Naive B cell (primary cell): ENCODE measurements around the gene EHD4. TPM values are rescaled to one million over a fixed set of nuclear protein-coding genes. Genes with fewer than 3 reads are reported as not detected.

ENCODE experiments used
- ATAC-seq, 2 donors: fragments of 150-1000 bp; cut with Tn5 transposase; 2 replicates each; pipeline ENCODE4 v1.10.0; 2021; ENCODE audit warnings: low read depth in 2 of 2, mild to moderate bottlenecking in 2 of 2, moderate library complexity in 2 of 2
- DNase-seq: peaks from one replicate; pipeline ENCODE4 v3.0.0; 2022
- H3K27ac Mint-ChIP-seq, 6 donors: one replicate each; pipeline ENCODE4 v1.8.0; 2020 to 2022; ENCODE audit warnings: mild to moderate bottlenecking in 6 of 6, mixed read lengths in 6 of 6, moderate library complexity in 5 of 6, inconsistent platforms in 2 of 6
- H3K27me3 Mint-ChIP-seq, 3 donors: one replicate each; pipeline ENCODE4 v1.8.0; 2021 to 2022; ENCODE audit warnings: mixed read lengths in 3 of 3, mild to moderate bottlenecking in 1 of 3
- H3K36me3 Mint-ChIP-seq, 2 donors: one replicate each; pipeline ENCODE4 v1.8.0; 2020 to 2022; ENCODE audit warnings: mixed read lengths in 2 of 2, inconsistent platforms in 1 of 2, mild to moderate bottlenecking in 1 of 2
- H3K4me1 Mint-ChIP-seq, 3 donors: one replicate each; pipeline ENCODE4 v1.8.0; 2020 to 2022; ENCODE audit warnings: mixed read lengths in 3 of 3, inconsistent platforms in 1 of 3, mild to moderate bottlenecking in 1 of 3, moderate library complexity in 1 of 3
- H3K4me3 Mint-ChIP-seq, 8 donors: one replicate each; pipeline ENCODE4 v1.8.0; 2020 to 2022; ENCODE audit warnings: mild to moderate bottlenecking in 8 of 8, mixed read lengths in 8 of 8, moderate library complexity in 8 of 8, inconsistent platforms in 2 of 8
- H3K9me3 Mint-ChIP-seq, 7 donors: one replicate each; pipeline ENCODE4 v1.8.0; 2020 to 2022; ENCODE audit warnings: mixed read lengths in 7 of 7, mild to moderate bottlenecking in 5 of 7, inconsistent platforms in 2 of 7, moderate library complexity in 1 of 7
- polyA plus RNA-seq, 6 donors: library from polyadenylated mRNA; unstranded; fragments of 300-500 nt; fragmentation: Illumina TruSeq; gene quantifications; one replicate each; pipeline ENCODE4 v1.2.3, GENCODE V29; 2021; ENCODE audit warnings: low read depth in 6 of 6

EHD4 gene
- polyA plus RNA-seq, 6 donors from 2014 or later: 4.1 to 9.2 (median 6.9) TPM

DNA sequence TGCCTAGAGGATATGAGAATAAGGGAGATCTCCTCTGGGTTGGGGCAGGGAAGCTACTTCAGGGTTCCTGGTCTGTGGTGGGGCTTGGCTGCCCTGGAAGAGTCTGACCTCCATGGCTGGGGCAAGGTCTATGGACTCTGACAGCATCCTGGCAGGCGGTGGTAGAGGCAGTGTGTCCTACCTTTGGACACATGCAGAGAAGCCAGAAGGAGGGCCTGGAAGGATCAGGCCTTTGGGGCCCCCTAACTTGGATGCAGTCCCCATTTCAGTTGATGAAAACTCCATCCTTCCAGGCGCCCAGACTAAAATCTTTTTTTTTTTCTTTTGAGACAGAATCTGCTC, 88.9 kb downstream of the EHD4 start:
- H3K4me1 Mint-ChIP-seq: peaks cover 25 to 40% (median 27%) of the 10 kb centered on the region in 3 donors
- DNase-seq: no peak
- no peaks in the 10 kb centered on the region for H3K36me3 Mint-ChIP-seq
- ATAC-seq: no peak
- H3K9me3 Mint-ChIP-seq: no peaks in the 10 kb centered on the region
- peaks cover 11 to 29% (median 29%) of the 10 kb centered on the region in 3 donors for H3K27me3 Mint-ChIP-seq
- H3K27ac Mint-ChIP-seq: peak overlapping the region in 1 of 6 donors; percentile 89
- H3K4me3 Mint-ChIP-seq: peak overlapping the region in 3 of 8 donors; percentile 41 to 51 (median 42)

DNA sequence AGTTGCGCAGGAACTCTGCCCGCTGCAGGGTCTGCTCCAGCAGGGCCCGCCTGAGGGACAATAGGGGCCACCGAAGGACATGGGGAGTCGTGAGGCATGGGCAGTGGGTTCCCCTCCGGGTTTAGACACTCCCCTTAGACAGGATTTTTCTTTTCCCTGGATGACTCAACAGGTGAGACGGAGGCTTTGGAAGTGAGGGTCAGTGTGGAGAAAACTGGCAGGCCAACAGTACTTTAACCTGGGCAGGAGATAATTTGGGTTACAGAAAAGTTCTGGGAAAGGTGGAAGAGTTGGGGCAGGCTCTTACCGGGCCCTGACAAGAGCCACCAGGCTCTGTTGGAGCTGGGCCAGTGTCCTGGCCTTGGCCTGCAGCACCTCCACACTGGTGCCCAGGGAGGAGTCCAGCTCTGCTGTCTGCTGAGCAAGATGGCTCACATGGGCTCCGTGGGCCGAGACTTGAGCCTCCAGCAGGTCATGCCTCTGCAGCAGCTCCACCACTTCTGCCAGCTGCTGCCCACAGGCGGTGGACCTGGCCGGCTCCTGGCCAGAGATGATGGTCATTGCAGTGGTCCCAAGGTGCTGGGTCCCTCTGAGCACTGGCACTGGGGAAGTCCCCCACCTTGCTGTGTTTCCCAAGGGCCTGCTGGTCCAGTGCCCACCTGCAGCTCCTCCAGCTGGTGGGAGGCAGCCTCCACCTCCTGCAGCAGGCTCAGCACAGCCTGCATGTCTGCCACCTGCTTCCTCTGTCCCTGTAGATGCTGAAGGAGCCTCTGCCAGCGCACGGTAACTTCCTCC, 89.5 kb downstream of the EHD4 start:
- Mint-ChIP-seq H3K36me3 (no peaks in the 10 kb centered on the region), H3K27me3 (peaks cover 11 to 29% (median 29%) of the 10 kb centered on the region in 3 donors), H3K9me3 (no peaks in the 10 kb centered on the region), H3K4me3 (peak overlapping the region in 5 of 8 donors; percentile 41 to 58 (median 51)), H3K27ac (peak overlapping the region in 2 of 6 donors; percentile 54 to 89), H3K4me1 (peaks cover 19 to 35% (median 27%) of the 10 kb centered on the region in 3 donors)
- peak; percentile 11 for DNase-seq
- peak; percentile 60 to 65 for ATAC-seq

DNA sequence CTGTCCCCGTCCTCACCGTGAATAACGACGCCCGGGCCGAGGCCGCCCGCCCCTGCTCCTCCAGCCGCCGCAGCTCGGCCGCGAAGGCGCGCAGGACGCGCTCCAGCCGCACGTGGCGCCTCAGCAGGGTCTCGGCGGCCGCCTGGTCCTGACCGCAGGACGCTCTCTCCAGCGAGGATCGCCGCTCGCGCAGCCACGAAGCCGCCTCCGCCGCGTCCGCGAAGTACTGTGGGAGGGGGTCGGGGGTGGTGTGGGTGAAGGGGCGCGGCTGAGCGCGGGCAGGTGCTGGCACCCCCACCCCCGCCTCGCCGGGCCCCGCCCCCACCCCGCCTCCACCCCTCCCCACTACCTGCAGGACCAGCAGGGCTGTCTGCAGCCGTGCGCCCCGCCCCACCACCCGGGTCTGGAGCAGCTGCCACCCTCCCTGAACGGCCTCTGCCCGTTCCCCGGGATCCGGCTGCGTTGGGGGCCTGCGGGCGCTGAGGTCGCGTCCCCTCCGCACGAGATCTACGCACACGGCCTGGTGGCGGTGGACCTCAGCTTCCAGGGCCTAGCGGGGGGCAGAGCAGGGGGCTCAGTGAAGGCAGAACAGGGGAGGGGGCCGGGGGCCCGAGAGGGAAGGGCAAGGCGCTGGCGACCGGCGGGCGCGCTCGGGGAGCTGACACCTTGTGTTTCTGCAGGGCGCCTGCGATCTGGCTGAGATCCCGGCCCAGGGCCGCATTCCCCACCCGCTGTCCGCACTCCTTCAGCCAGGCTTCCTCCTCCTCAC, 90.3 kb downstream of the EHD4 start:
- DNase-seq (no peak), ATAC-seq (peak; percentile 43 to 48)
- Mint-ChIP-seq H3K4me1 (peaks cover 13 to 27% (median 23%) of the 10 kb centered on the region in 3 donors), H3K27ac (peak overlapping the region in 1 of 6 donors; percentile 66), H3K4me3 (peak overlapping the region in 4 of 8 donors; percentile 42 to 61 (median 58)), H3K36me3 (no peaks in the 10 kb centered on the region), H3K27me3 (peaks cover 11 to 29% (median 29%) of the 10 kb centered on the region in 3 donors), H3K9me3 (no peaks in the 10 kb centered on the region)

DNA sequence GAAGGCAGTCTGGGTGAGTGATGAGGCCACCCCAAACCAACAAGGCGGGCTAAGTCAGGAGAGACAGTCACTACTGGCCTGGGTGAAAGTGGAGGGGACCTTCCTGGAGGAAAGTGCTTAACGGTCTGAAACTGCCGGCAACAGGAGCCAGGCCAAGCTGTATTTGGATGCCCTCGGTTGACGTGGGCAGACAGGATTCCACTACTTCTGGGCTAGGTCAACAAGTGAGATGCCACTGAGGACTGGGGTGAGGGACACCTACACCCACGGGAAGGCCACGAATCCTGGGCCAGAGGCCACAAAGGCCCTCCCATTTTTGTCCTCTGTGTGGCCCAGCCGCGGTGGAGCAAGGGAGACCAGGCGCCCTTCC, 90.8 kb downstream of the EHD4 start:
- peak overlapping the region in 7 of 8 donors; percentile 12 to 65 (median 40) for H3K4me3 Mint-ChIP-seq
- ATAC-seq (no peak), DNase-seq (no peak)
- H3K27ac Mint-ChIP-seq: peak overlapping the region in 3 of 6 donors; percentile 13 to 78 (median 67)
- peaks cover 13 to 23% (median 23%) of the 10 kb centered on the region in 3 donors for H3K4me1 Mint-ChIP-seq
- no peaks in the 10 kb centered on the region for H3K9me3 Mint-ChIP-seq
- H3K36me3 Mint-ChIP-seq: no peaks in the 10 kb centered on the region
- H3K27me3 Mint-ChIP-seq: peaks cover 11 to 29% (median 29%) of the 10 kb centered on the region in 3 donors

DNA sequence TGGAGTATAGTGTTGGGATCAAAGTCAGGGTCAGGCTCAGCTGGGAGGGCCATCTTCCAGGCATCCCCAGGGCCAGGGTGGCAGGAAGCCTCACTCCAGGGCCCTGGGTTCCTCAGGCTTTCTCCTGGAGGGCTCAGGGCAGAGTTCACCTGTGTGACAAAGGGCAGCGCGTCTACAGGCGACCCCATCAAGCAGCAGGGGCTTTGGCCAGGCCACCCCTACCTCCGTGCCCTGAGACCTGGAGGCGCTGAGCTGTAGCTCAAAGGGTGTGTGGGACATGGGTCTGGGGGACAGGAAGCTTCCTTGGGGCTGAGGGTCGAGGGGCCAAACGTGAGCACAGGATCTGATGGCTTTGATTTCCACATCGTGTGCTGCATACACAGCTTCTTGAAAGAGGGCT, 91.3 kb downstream of the EHD4 start:
- no peaks in the 10 kb centered on the region for H3K36me3 Mint-ChIP-seq
- H3K27me3 Mint-ChIP-seq: peaks cover 11 to 29% (median 29%) of the 10 kb centered on the region in 3 donors
- H3K27ac Mint-ChIP-seq: peak overlapping the region in 3 of 6 donors; percentile 13 to 78 (median 67)
- peaks cover 16 to 26% (median 25%) of the 10 kb centered on the region in 3 donors for H3K4me1 Mint-ChIP-seq
- ATAC-seq (no peak), DNase-seq (no peak)
- H3K9me3 Mint-ChIP-seq: no peaks in the 10 kb centered on the region
- peak overlapping the region in 6 of 8 donors; percentile 12 to 65 (median 50) for H3K4me3 Mint-ChIP-seq

DNA sequence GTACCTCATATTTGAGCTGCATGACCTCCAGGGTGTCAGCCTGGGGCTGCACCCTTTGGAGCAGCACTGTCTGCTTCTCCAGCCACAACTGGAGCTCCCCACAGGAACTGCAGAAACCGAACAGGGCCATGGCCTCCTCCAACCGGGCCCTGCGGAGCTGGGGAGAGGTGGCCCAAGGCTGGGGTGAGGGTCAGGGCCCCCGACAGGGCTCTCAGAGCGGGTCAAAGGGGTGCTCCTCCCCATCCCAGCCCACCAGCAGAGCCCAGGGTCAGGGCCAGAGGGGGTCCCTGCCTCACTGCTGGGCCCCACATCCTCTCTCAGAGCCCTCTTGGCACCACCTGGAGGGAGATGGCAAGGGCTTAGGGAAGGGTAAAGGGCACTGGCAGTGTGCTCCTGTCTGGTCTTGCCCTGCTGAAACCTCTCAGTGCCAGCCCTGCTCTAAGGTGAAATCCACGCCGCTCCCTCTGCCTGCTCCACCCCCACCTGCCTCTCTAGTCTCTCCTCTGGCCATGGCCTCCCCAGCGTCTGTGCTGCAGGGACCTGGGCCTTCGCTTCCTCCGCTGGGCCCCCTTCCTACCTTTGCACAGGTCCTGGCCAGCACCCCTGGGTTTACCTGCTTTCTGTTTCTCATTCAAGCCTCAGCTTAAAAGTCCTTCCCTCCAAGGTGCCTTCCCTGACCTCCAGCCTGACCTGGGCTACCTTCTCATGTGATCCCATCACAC, 92.0 kb downstream of the EHD4 start:
- Mint-ChIP-seq H3K9me3 (no peaks in the 10 kb centered on the region), H3K4me3 (peak overlapping the region in 1 of 8 donors; percentile 66), H3K4me1 (peaks cover 24 to 29% (median 25%) of the 10 kb centered on the region in 3 donors), H3K36me3 (no peaks in the 10 kb centered on the region), H3K27me3 (peaks cover 11 to 29% (median 29%) of the 10 kb centered on the region in 3 donors), H3K27ac (no peak overlapping the region)
- DNase-seq (no peak), ATAC-seq (no peak)

DNA sequence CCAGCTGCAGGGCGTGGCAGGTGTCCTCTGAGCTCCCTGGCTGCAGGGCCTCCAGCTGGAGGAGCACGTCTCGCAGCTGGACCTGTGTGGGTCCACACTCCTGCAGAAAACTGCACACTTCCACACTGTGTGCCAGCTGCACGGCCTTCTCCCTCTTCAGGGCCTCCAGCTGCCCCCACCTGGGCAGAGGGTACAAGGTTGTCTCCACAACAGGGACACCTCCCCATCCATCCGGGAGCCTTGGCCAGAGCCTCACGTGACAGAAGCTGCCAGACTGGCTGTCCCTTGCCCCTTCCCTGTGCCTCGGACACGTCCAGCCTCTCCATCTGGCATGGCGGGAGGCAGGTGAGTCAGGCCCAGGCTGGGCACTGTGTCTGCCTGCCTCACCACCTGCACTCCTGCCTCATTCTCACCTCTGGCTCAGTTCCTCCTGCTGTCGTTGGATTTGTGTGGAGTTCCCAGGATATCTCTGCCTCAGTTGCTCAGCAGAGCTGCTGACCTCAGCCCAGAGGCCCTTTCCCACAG, 93.0 kb downstream of the EHD4 start:
- DNase-seq: no peak
- no peaks in the 10 kb centered on the region for H3K36me3 Mint-ChIP-seq
- no peak for ATAC-seq
- no peaks in the 10 kb centered on the region for H3K9me3 Mint-ChIP-seq
- H3K27me3 Mint-ChIP-seq: peaks cover 11 to 31% (median 29%) of the 10 kb centered on the region in 3 donors
- H3K4me3 Mint-ChIP-seq: no peak overlapping the region
- H3K27ac Mint-ChIP-seq: peak overlapping the region in 2 of 6 donors; percentile 85 to 88
- peaks cover 22 to 31% (median 25%) of the 10 kb centered on the region in 3 donors for H3K4me1 Mint-ChIP-seq

DNA sequence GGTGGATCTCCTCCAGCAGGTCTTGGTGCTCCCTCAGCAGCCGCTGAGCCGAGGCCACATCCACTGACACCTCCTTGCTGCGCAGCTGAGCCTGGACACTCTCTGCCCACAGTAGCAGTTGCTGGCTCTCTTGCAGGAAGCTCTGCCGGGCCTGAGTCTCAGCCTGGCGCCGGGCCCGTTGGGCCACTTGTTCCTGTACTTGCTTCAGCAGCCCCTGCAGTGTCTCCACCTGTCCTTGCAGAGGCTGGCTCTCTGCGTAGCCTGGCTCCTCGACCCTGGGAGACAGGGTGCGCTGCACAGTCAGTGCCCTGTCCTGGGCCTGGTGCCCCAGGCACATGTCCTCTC, 94.0 kb downstream of the EHD4 start:
- Mint-ChIP-seq H3K9me3 (no peaks in the 10 kb centered on the region), H3K27ac (no peak overlapping the region), H3K4me1 (peaks cover 19 to 28% (median 20%) of the 10 kb centered on the region in 3 donors), H3K36me3 (no peaks in the 10 kb centered on the region), H3K27me3 (peaks cover 11 to 38% (median 33%) of the 10 kb centered on the region in 3 donors), H3K4me3 (no peak overlapping the region)
- no peak for DNase-seq
- ATAC-seq: no peak

DNA sequence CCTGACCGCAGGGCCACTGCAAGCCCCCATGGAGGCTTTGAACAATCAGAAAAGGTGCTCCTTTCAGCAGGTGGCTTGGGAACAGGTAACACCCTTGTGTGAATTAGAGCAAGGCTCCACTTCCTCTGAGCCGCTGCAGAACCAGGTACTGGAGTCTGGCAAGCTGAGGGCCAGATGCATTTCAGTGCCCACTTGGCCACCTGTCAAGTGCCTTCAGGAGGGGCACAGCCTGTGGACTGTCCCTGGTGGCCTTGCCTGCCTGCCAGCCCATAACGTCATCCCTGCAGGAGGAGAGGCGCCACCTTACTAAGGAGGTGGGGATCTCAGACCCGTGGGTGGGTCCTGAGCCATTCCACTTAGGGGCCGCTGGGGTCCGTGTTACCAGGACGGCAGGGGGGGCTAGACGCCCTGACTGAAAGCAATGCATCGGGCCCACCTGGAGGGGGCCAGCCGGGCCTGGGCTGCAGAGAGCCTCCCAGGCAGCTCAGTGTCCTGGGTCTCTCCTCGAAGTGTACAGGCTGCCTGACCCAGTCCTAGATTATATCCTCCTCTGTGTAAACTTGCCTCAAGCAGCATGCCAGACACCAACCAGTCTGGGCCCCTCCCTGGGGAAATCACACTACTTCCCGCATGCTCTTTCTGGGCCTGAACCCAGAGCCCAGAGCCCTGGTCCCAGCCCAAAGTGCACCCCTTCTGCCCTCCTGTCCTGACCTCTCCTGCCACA, 94.6 kb downstream of the EHD4 start:
- H3K9me3 Mint-ChIP-seq: no peaks in the 10 kb centered on the region
- peaks cover 11 to 43% (median 38%) of the 10 kb centered on the region in 3 donors for H3K27me3 Mint-ChIP-seq
- H3K27ac Mint-ChIP-seq: peak overlapping the region in 1 of 6 donors; percentile 26
- no peaks in the 10 kb centered on the region for H3K36me3 Mint-ChIP-seq
- no peak for DNase-seq
- peaks cover 17 to 25% (median 18%) of the 10 kb centered on the region in 3 donors for H3K4me1 Mint-ChIP-seq
- no peak for ATAC-seq
- H3K4me3 Mint-ChIP-seq: no peak overlapping the region

DNA sequence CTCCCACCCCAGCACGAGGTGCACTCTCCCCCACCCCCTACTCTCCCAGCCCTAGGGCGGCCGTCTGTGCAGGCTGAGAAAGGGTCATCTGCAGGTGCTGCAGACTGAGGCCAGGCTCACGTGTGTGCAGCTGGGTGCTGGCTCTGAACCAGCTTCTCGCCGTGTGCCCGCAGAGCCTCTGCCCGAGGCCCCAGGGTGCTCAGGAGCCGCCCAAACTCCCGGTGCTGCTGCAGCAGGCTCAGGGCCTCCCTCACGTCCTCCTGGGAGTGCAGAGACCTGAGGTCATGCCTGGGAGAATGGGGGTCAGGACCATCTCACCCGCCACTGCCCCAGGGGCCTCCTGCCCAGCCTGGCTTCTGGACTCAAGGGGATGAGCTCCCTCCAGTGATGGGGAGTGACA, 95.7 kb downstream of the EHD4 start:
- DNase-seq (no peak), ATAC-seq (no peak)
- Mint-ChIP-seq H3K4me1 (peaks cover 14 to 20% (median 15%) of the 10 kb centered on the region in 3 donors), H3K4me3 (no peak overlapping the region), H3K9me3 (no peaks in the 10 kb centered on the region), H3K36me3 (no peaks in the 10 kb centered on the region), H3K27ac (no peak overlapping the region), H3K27me3 (peaks cover 11 to 46% (median 36%) of the 10 kb centered on the region in 3 donors)

DNA sequence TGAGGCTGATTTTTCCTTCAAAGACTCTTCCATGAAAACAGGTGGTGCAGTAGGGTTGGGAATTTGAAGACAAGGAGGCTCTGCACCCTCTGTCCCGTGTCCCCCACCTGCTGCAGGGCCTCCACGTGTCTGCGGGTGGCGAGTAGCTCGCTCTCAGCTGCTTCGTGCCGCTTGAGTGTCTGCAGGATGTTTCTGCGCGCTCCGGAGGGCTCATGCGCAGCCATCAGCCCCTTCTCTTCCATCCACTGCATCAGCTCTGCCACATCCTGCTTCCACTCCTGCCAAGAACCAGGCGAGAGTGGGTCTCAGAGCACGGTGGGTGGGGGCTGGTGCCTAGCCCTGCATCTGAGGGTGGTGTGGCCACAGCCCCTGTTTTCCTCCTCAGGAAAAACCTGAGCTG, 96.3 kb downstream of the EHD4 start:
- Mint-ChIP-seq H3K36me3 (no peaks in the 10 kb centered on the region), H3K4me3 (peak overlapping the region in 1 of 8 donors; percentile 14), H3K4me1 (peaks cover 9 to 14% (median 11%) of the 10 kb centered on the region in 3 donors), H3K27ac (no peak overlapping the region), H3K27me3 (peaks cover 6 to 40% (median 30%) of the 10 kb centered on the region in 3 donors), H3K9me3 (no peaks in the 10 kb centered on the region)
- DNase-seq (peak; percentile 14), ATAC-seq (peak; percentile 76 to 77)

DNA sequence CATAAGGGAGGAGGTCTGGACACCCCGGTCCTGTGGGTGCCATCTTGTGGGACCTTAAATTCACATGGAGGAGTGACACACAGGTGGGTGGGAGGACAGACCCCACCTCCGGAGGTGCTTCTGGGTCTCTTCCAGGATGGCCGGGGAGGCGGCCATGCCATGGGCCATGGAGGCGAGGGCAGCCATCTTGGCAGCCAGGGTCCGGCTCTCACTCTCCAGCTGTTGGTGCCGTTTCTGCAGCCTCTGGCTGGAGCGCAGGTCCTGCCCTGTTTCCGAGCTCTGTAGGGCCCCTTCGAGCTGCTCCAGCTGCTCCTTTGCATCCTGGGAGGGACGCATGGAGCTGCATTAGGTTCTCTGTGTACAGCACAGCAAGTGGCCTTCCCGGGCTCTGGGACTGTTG, 97.6 kb downstream of the EHD4 start:
- H3K27ac Mint-ChIP-seq: no peak overlapping the region
- H3K4me1 Mint-ChIP-seq: peaks cover 5 to 14% (median 11%) of the 10 kb centered on the region in 3 donors
- DNase-seq (no peak), ATAC-seq (no peak)
- H3K9me3 Mint-ChIP-seq: no peaks in the 10 kb centered on the region
- H3K27me3 Mint-ChIP-seq: peaks cover 2 to 28% (median 19%) of the 10 kb centered on the region in 3 donors
- H3K36me3 Mint-ChIP-seq: no peaks in the 10 kb centered on the region
- no peak overlapping the region for H3K4me3 Mint-ChIP-seq
